Ovary (tissue), 9 donors: ENCODE measurements around the gene AFAP1. TPM values are rescaled to one million over a fixed set of nuclear protein-coding genes. Genes with fewer than 3 reads are reported as not detected.

Experiments
- DNase-seq, 5 donors: peaks; one replicate each; pipeline ENCODE4 v3.0.0-alpha.2; 2019 to 2020
- H3K27ac ChIP-seq, 2 donors: fragments of 200-600 bp; one replicate each; pipeline versions ENCODE4 v1.5.1 to v1.8.0; 2019 to 2022
- H3K27me3 ChIP-seq: fragments of 200-600 bp; one replicate; pipeline ENCODE4 v1.8.0; 2022
- H3K36me3 ChIP-seq: fragments of 200-600 bp; sonication (generic); one replicate; pipeline ENCODE4 v1.5.1; 2019
- H3K4me1 ChIP-seq: one replicate; pipeline ENCODE4 v1.8.1; 2013; ENCODE audit warnings: mild to moderate bottlenecking, moderate library complexity; ENCODE audit not compliant: insufficient read depth
- H3K4me3 ChIP-seq: fragments of 200-600 bp; sonication (generic); one replicate; pipeline ENCODE4 v1.5.1; 2017
- H3K9me3 ChIP-seq, 2 donors: fragments of 200-600 bp in 1 of 2; sonication (generic) in 1 of 2; one replicate each; pipeline versions ENCODE4 v1.5.1 to v1.8.1; 2013 to 2019; ENCODE audit warnings: mild to moderate bottlenecking in 1 of 2, moderate library complexity in 1 of 2
- EP300 ChIP-seq: sonication (generic); formaldehyde crosslinking; IDR thresholded peaks from one replicate; pipeline ENCODE4 v1.6.1; 2017; ENCODE audit warnings: antibody characterized with exemption
- POLR2A ChIP-seq: fragments of 450-650 bp; IDR thresholded peaks from one replicate; pipeline ENCODE4 v1.6.1; 2017; ENCODE audit warnings: antibody characterized with exemption, mild to moderate bottlenecking, moderate library complexity
- WGBS, 3 donors: extraction: QIAGEN DNeasy Blood & Tissue Kit in 1 of 3; methylation state at CpG; one replicate each; pipeline versions ENCODE4 v1.1.5 to v1.1.7; 2013 to 2017; 5-methylcytosine and 5-hydroxymethylcytosine counted together
- intact Hi-C, 4 donors: fragments of 100-400 bp; cut with DNase I; formaldehyde crosslinking; loops; one replicate each; pipeline versions ENCODE4 v1.11.0 to v1.15.1; 2022 to 2023
- polyA plus RNA-seq, 2 donors: library from polyadenylated mRNA; stranded (reverse); fragments of 200-250 nt in 1 of 2; fragments of 350-450 nt in 1 of 2; fragmentation: Illumina TruSeq in 1 of 2; extraction: RNeasy Lipid Tissue Mini Kit (QIAGEN cat#74804) in 1 of 2; gene quantifications; one replicate each; pipeline ENCODE4 v1.2.3, GENCODE V29; 2013 to 2014
- total RNA-seq, 7 donors: library from RNA; depleted of rRNA in 2 of 7; stranded (reverse); fragments of >200 nt in 2 of 7; fragmentation: NEBNext Ultra II Directional in 3 of 7; extraction: Animal tissue kit (Norgen Biotek cat#: 25700) in 3 of 7; gene quantifications; one replicate each; pipeline versions ENCODE4 v1.1.0 to v1.2.4, GENCODE V29; 2016 to 2023
- TF ChIP-seq, protein P1 (sequence below), 3 donors: fragments of 450-650 bp in 2 of 3; fragments of 200-600 bp in 1 of 3; IDR thresholded peaks; one replicate each; pipeline versions ENCODE4 v1.5.1 to v1.8.0; 2016 to 2022; ENCODE audit warnings: antibody characterized with exemption in 3 of 3, mild to moderate bottlenecking in 1 of 3
- donor health status: DM: no; HTN: no; CAD: no; lungs with moderate emphysema.
- donor health status: DM: no; HTN: no; CAD: no.
- donor health status: Bipolar disorder and iron deficiency.
- donor health status: DM: yes; HTN: yes; CAD: no.
- donor health status: DM: no; HTN: no; CAD: no.
- donor health status: DM: yes; HTN: yes; CAD: no.

AFAP1 gene
- total and polyA plus RNA-seq, 9 donors, result 8.6 to 42.3 (median 23.0) TPM

DNA sequence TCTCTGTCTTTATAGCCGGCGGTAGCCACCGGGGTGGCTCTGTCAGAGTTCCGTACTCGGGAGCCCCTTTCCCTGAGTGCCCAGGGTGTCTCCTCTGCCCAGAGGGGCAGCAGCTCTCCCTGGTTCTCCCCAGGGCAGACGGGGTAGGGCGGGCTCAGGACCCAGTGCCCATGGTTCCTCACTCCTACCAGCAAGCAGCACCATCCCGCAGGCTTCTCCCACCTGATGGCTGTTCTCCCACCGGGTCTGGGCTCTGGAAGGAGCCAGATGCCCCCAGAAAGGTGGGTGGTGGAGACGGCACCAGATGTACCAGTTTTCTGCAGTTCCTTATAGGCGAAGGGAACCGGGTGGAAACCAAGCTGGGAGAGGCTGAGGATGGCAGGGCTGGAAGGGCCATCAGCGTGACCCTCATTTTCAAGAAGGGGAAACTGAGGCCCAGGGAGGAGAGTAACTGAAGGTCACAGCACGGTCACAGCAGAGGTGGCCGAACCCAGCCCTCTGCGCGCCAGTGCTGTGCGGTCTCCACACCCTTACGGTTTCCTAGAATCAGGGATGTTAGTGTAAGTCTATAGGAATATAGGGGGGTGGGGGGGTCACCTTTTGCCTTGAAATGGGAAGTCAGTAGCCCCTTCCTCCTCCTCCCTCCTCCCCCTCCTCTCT is 198.7 kb downstream of the AFAP1 start:
- TF ChIP-seq POLR2A (no peak), EP300 (no peak)
- TF ChIP-seq, protein P1, sequence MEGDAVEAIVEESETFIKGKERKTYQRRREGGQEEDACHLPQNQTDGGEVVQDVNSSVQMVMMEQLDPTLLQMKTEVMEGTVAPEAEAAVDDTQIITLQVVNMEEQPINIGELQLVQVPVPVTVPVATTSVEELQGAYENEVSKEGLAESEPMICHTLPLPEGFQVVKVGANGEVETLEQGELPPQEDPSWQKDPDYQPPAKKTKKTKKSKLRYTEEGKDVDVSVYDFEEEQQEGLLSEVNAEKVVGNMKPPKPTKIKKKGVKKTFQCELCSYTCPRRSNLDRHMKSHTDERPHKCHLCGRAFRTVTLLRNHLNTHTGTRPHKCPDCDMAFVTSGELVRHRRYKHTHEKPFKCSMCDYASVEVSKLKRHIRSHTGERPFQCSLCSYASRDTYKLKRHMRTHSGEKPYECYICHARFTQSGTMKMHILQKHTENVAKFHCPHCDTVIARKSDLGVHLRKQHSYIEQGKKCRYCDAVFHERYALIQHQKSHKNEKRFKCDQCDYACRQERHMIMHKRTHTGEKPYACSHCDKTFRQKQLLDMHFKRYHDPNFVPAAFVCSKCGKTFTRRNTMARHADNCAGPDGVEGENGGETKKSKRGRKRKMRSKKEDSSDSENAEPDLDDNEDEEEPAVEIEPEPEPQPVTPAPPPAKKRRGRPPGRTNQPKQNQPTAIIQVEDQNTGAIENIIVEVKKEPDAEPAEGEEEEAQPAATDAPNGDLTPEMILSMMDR (IDR thresholded peaks at IDR 0.05), result no peak
- DNase-seq, result no peak
- no peak overlapping the region for H3K4me3 ChIP-seq
- H3K27me3 ChIP-seq, result no peaks in the 10 kb centered on the region
- intact Hi-C loops, result no loop called here
- H3K9me3 ChIP-seq, result no peaks in the 10 kb centered on the region
- 89 to 95% (median 95%) methylated on average over 19 of the region's 19 CpGs for WGBS, 3 donors
- no peak overlapping the region for H3K27ac ChIP-seq
- no peaks in the 10 kb centered on the region for H3K36me3 ChIP-seq
- H3K4me1 ChIP-seq, result no peaks in the 10 kb centered on the region

DNA sequence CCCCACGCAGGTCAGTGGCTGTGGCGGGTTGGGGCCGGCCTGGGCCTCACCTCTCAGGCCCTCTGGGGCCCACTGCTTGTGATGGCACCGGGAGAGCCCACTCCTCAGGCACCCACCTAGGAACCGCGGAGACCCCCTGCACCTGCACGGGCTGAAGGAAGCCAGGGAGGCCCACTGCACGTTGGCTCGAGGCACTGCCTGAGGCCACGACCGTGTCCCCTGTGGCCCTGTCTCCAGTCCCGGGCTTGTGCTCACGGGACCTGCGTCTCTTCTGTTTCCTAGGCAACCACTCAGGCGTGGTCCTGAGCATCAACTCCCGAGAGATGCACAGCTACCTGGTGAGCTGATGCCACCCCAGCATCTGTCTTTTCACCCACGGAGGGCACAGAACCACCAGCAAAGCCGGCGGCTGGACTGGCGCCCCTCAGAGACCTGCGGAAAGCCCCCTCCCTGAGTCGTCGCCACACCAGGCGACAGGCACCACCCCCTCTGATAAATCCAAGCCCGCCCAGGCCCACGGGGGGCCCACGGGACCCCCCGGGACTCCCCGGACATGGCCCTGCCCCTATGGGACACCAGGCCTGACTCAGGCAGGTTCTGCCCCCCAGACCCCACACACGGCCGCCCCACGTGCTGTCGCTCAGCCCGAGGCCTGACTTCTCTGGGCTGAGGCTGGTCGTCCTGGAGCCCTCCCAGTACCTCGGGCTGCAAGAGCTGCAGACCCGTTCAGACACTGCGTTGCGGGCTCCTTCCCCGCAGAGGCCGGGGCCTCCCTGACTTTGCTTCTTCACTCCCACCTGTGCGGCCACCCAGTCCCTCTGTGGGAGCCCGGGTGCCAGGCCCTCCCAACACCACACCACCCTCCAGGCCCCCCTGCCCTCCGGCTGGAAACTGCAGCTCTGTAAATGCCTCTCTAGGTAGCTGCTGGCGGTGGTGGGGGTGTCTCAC is 199.5 kb downstream of the AFAP1 start:
- Histone ChIP-seq H3K27ac (no peak overlapping the region), H3K36me3 (no peaks in the 10 kb centered on the region)
- intact Hi-C loops, result no loop called here

DNA sequence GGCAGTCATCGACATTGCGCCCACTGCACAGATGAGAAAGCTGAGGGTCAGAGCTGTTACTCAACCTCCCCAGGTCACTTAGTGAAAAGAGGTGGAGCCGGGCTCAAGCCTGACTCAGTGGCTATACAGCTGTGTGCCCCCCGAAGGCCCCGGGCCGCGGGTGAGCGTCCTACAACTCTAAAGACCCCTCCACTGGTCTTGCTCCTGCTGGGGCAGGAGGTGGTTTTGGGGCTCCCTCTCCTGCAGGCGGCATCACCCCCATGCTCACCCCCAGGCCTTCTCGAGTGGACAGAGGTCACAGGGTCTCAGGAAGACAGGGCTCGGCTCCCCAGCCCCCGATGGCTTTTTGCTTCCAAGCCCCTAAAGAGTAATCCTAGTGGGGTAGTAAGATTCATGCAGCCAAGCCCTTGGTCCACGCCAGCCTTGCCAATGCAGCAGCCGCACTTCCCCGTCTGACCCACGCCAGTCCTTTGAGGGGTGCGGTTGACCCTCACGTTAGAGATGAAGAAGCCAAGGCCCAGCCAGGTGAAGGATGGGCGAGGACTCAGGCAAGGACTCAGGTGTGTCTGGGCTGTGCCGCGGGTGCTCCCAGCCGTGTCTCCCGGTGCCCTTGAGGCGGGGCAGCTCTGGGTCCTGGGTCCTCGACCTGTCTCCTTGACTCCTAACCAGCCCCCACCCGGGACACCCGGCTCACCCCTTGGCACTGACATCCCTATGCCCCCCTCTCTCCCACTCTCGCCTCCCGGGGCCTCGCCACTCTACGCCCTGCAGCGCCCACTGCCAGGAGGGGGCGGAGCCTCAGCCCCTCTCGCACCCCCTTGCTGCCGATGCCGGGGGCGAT is 200.4 kb downstream of the AFAP1 start:
- intact Hi-C loops, result no loop called here
- Histone ChIP-seq H3K9me3 (no peaks in the 10 kb centered on the region), H3K4me3 (no peak overlapping the region), H3K27me3 (no peaks in the 10 kb centered on the region), H3K36me3 (no peaks in the 10 kb centered on the region), H3K4me1 (no peaks in the 10 kb centered on the region), H3K27ac (no peak overlapping the region)
- 88 to 91% (median 91%) methylated on average over 36 to 37 of the region's 37 CpGs for WGBS, 3 donors
- TF ChIP-seq POLR2A (no peak), EP300 (no peak)
- TF ChIP-seq, protein P1 (IDR thresholded peaks at IDR 0.05), result no peak
- DNase-seq, result no peak

More for the DNA sequence above, 199.5 kb downstream of the AFAP1 start:
- H3K27me3 ChIP-seq, result no peaks in the 10 kb centered on the region
- H3K4me1 ChIP-seq, result no peaks in the 10 kb centered on the region
- H3K9me3 ChIP-seq, result no peaks in the 10 kb centered on the region
- TF ChIP-seq POLR2A (no peak), EP300 (no peak)
- TF ChIP-seq, protein P1 (IDR thresholded peaks at IDR 0.05), result no peak
- 89 to 94% (median 91%) methylated on average over 35 to 45 of the region's 45 CpGs for WGBS, 3 donors
- H3K4me3 ChIP-seq, result no peak overlapping the region
- no peak for DNase-seq

DNA sequence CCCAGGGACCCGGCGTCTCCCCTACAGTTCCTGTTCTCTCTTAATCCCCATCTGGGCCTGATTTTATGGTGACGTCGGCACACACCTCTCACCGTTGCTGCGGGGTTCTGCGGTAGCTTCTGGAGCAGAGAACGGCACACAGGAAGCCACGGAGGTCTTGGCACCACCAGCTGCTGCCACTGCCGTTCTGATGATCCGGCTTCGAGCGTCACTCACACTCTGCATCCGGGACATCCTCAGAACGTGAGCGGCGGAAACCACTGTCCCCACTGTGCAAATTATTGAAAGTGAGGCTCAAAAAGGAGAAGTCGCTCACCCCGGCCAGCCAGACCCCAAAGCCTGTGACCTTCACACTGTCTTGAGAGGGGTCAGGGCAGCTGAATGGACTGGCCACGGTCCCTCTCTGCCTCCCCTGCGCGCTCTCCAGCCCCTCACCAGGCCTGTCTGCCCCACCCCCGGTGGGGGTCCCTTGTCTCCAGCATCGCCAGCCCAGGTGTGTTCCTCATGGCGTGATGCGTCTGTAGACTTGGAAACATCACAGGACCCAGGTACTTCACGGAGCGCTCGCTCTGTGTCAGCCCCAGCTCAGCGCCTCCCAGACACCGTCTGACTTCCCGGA is 201.1 kb downstream of the AFAP1 start:
- no peaks in the 10 kb centered on the region for H3K36me3 ChIP-seq
- WGBS, 3 donors, result 92 to 93% (median 93%) methylated on average over 31 to 32 of the region's 32 CpGs
- H3K4me3 ChIP-seq, result no peak overlapping the region
- H3K27ac ChIP-seq, result no peak overlapping the region
- intact Hi-C loops, result no loop called here
- H3K27me3 ChIP-seq, result no peaks in the 10 kb centered on the region
- TF ChIP-seq, protein P1 (IDR thresholded peaks at IDR 0.05), result no peak
- TF ChIP-seq EP300 (no peak), POLR2A (no peak)
- DNase-seq, result no peak
- H3K4me1 ChIP-seq, result no peaks in the 10 kb centered on the region
- H3K9me3 ChIP-seq, result no peaks in the 10 kb centered on the region
